Activated CD8-positive, alpha-beta memory T cell treated with anti-CD3 and anti-CD28 coated beads for 1 hour (primary cell): ENCODE data around the gene TMEM258.

Source experiments
- DNase-seq, 2 donors: peaks; one replicate each; pipeline ENCODE4 v3.0.0-alpha.2; 2020; ENCODE audit warnings: low read depth in 1 of 2; ENCODE audit errors: extremely low read depth in 1 of 2

The TMEM258 gene

GRCh38 chr11:61762223-61762615, 30.2 kb downstream of the TMEM258 start:
- no peak for DNase-seq

DNA sequence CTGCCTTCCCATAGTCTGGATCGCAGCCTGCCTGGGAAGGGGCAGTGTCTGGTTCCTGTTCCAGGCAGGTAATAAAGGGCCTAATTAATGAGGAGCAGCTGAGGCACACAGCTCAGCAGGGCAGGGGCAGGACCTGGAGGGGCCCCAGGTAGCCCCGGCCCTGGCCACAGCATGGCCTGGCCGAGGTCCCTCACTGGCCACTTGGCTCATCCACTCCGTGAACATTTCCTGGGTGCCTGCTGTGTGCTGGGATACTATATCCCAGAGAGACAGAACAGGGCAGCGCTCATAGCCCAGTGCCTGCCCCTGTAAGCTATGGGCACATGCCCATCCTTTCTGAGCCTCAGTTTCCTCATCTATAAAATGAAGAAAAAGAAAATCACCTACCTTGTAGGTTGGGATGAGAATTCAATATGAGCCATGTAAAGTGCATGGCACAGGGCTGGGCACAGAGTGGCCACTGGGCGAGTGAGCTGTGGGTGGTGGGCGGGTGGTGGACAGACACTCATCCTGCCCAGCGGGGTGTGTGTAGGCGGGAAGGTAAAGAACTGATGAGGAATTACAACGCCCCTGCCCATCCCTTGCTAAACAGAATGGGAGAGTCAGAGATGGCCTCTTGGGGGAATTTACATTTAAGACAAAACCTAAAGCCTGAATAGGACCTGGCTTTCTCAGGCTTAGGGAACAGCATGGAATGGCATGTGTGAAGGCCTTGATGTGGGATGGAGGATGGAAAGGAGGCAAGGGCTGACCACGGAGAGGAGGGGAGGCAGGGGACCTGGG, 30.8 kb downstream of the TMEM258 start:
- no peak for DNase-seq

DNA sequence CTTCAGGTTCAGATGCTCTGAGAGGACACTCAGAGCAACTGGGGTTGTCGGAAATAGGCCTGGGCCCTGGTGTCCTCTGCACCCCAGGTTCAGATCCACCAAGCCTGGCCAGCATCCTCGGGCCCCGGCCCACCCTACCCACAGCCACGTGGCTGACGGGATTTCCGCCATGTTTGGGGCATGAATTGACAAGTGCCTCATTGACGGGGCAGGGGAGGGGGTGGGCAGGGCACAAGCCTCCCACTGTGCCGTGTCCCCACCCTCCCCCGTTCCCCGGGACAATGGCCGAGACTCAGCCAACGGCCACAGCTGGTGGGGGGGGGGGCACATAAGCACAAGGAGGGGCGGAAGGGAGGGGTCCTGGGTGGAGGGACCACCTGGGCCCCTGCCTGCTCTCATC, 31.5 kb downstream of the TMEM258 start:
- DNase-seq: no peak

DNA sequence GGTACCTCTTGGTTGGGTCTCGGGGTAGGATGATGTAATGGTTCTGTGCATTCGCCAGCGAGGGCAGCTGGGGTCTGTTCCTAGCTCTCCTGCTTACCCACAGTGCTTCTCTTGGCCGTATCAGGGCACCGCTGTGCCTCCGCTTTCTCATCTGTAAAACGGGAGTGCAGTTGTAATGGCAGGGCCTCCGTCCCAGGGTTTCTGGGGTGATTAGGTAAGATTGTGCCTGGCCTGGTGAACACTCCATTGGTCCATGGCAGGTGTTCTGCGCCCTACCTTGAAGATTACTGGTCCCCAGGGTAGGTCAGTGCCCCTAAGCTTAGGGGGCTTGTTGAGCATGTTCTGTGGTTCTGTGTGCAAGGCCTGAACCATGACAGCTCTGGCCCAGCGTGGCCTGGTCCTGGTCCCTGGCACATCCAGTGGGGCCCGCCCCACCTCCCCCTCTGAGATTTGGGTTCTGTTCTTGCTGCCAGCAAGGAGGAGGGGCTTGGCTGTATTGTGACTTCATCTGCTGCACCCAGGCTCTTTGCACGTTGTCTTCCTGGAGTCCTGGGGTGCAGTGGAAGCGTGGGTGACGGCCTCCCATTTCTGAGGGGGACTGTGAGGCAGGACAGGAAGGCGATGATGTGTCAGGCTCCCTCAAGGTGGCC, 35.1 kb downstream of the TMEM258 start:
- DNase-seq: no peak

DNA sequence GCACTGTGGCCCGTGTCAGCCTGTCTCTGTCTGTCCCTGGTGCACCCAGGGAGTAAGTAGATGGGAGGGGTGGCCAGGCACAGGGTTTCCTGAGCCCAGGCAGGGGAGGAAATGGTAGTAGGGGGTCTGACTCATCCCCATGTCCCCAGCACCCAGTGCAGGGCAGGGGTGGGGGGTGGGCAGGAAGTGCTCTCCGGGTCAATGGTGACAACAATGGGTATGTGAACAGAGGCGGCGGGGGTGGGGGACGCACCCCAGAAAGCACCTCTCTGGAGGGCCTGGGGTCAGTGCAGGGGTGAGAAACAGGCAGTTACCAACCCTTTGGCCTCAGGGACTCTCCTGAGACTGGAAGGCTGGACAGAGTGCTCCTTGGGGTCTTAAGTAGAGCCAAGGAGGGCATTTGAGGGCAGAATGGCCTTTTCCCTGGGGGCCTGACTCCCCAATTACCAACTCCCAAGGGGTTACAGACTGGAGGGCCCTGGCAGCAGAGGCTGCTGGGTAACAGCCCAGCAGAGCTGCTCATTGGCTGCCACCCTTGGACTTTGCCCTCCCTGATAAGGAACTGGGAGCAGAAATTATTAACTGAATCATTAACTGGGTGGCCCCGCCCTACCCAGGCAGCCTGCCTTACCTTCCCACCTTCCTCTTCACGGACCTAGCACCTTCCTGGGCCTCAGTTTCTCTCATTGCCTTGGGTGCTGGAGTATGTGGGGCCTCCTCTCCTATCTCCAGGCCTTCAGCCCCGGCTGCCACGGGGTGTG, 35.8 kb downstream of the TMEM258 start:
- DNase-seq: no peak

DNA sequence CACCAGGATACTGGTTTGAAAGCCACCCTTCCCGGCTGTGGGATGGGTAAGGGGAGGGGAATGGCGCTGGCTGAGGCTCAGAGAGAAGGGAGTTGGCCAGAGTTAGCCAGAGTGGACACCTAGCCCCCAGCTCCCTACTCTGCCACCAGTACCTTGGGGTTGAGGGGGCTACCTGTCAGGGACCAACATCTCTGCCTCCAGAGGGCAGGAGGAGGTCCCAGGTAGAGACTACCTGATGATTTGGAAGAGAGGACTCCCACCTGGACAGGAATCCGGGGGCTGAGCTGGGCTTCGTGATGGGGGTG, 36.3 kb downstream of the TMEM258 start:
- no peak for DNase-seq

- no peak for DNase-seq
Measured at GRCh38 chr11:61754534-61755482, 37.6 kb downstream of the TMEM258 start.

GRCh38 chr11:61753672-61754071, 38.7 kb downstream of the TMEM258 start:
- DNase-seq: no peak

DNA sequence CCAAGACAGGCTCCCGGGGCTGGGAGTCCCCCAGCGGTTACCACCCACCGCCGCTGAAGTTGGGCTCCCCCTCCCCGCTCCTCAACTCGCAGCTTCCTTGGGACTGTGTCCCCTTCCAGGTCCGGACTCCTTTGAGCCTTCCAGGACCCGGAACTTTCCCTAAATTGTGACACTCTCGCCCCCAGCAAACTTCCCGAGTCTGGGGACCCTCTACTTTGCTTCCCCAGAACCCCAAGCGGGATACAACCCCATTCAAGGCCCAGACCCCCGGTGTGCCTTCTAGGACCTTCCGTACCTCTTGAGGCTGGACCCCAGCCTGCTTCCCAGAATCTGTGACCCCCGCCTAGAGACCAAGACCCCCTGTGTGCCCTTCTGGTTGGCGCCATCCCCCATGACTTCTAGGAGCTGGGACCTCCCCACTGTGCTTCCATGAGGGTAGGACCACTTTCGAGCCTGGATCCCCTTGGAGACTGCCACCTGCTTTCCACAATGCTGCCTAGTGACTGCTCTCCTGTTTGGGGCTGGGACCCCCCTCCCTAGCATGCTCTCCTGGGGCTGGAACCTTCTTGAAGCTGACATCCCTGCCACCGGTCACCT, 39.4 kb downstream of the TMEM258 start:
- DNase-seq: no peak

GRCh38 chr11:61752117-61752924, 40.1 kb downstream of the TMEM258 start, which contains the start of gene MYRF:
TSS of gene MYRF (plus strand) at chr11:61752636. CDS start at chr11:61752745, 109 bp downstream.
- DNase-seq: peak in 1 of 2 donors; percentile 48

GRCh38 chr11:61751384-61751783, 41.0 kb downstream of the TMEM258 start:
- no peak for DNase-seq

DNA sequence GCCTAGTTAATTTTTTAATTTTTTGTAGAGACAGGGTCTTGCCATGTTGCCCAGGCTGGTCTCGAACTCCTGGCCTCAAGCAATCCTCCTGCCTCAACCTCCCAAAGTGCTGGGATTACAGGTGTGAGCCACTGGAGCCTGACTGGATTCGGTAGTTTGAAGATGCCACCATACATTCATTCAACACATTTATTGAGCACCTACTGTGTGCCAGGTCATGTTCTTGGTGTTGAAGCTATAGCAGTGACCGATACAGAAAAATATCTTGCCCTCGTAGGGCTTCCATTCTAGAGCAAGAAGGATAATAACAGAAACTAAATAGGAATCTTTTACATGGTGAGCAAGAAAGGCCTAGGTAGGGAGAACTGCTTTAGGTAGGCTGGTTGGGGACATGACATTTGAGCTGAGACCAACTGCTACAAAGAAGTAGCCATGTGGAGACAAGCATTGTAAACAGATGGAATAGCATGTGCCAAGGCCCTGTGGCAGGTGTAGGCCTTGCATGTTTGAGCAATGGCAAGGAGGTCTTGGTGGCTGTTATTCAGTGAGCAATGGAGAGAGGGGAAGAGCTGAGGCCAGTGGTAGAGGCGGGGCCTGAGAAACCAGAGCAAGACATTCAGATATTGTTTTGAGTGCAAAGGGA, 41.6 kb downstream of the TMEM258 start:
- no peak for DNase-seq

- DNase-seq: no peak
Measured at GRCh38 chr11:61749591-61750217, 42.7 kb downstream of the TMEM258 start.

DNA sequence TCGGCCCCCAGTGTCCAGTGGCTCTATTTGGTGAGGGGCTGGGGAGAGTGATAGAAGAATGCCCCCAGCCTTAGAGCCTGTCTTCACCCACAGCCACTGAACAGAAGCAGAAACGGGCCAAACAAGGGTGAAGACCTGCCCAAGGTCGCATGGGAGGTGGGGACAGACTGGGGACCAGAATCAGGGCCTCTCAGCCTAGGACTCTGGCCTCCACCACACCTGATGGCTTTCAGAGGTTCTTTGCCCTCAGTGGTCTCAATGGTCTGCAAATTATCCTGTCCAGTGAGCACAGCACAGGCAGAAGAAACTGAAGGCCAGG, 44.5 kb downstream of the TMEM258 start:
- no peak for DNase-seq

GRCh38 chr11:61747192-61747966, 45.0 kb downstream of the TMEM258 start:
- DNase-seq: peak in 1 of 2 donors; percentile 14

DNA sequence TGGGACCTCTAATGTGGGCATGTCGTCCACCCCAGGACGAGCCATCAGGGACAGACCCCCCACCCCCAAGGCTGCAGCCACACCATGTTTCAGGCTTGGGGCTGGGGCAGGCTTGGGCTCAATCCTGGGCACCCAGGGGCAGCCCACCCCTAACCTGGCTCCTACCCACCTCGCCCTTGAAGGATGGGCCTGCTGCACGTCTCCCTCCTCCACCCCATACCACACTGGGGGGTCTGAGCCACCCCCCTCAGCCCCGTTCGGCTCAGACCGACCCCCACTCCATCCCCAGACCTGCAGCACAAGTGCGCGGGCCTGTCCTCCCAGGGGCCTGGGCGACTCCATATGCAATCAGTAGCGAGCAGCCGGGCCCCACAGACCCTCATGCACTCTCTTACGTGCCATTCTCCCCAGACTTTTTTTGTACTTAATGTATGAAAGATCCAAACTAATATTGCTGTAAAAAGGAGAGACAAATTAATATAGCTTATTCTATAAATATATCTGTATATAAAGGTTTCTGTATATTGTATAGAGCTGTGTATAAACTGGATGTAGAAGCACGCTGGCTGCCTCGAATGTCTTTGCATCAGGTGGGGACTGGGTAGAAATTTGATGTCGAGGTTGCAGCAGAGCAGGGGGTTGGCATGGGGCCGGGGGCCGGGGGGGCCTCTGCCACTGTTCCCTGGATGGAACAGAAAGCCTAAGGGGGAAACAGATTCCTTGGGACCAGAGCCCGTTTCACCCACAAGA, 45.8 kb downstream of the TMEM258 start:
- no peak for DNase-seq

DNA sequence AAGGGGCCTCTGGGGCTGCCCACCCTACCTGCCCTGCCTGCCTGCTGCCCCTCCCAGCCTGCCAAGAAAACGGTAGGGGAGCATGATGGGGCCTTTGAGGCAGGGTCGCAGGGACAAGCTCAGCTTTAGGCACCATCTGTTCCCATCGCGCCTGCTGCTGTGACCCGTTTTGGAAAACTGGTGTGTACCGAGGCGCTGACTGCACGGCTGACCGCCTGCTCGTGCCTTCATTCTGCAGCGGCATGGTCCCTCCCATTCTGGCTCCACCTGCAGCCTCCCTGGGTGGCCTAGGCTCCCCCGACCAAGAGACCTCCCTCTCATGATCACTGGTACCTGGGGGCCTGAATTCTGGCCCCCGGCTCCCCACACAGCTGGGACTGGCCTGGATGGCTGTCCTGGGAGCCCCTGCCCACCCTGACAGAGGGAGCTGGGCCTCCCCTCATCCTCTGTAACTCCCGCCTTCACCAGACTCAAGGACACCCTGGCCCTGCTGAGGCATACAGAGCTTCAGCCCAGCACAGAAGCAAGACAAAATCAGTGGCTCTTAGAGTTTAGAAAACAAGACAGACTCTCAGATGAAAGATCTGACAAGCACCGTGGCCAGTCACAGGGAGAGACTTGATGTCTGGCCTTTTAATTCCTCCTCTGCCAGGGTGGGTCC, 46.5 kb downstream of the TMEM258 start:
- no peak for DNase-seq
